ENCODE data around the gene BTBD2.

DNA sequence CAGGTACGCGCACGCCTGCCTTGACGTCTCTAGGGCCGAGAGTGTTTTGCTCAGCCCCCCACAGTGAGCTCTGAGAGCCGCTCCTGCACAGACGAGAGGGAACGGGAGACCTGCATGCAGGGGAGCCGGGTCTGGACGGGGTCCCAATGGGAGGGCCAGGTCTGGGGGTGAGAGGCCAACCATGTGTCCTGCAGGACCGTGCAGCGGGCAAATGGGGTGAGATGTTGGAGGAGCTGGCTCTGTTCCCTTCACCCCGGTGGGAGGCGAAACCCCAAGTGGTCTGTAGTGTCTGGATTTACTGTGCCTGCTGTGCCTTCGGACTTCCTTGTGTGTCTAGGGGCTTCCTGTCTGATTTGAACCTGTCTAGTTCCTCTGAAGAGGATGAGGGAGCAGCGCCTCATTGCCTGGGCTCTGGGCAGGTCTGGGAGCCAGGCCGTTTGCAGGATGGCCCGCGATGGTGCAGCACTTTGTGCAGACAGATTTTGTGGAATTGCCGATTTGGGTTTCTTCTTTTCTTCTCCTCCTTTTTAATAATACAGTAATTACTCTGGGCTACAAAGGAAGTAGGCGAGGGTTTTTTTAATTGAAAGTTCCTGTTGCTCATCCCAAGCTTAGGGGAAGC is 72.5 kb downstream of the BTBD2 start:
- TF ChIP-seq, protein P1, sequence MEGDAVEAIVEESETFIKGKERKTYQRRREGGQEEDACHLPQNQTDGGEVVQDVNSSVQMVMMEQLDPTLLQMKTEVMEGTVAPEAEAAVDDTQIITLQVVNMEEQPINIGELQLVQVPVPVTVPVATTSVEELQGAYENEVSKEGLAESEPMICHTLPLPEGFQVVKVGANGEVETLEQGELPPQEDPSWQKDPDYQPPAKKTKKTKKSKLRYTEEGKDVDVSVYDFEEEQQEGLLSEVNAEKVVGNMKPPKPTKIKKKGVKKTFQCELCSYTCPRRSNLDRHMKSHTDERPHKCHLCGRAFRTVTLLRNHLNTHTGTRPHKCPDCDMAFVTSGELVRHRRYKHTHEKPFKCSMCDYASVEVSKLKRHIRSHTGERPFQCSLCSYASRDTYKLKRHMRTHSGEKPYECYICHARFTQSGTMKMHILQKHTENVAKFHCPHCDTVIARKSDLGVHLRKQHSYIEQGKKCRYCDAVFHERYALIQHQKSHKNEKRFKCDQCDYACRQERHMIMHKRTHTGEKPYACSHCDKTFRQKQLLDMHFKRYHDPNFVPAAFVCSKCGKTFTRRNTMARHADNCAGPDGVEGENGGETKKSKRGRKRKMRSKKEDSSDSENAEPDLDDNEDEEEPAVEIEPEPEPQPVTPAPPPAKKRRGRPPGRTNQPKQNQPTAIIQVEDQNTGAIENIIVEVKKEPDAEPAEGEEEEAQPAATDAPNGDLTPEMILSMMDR (IDR thresholded peaks at IDR 0.05), result no peak
- no peak for TF ChIP-seq ZFX (IDR thresholded peaks at IDR 0.05; ENCODE audit: borderline replicate concordance)

All from 22Rv1 (cell line).